GM21423 (cell line): ENCODE data around the gene POTEE.
"Not testable (repeated sequence)": the region's sequence is repeated elsewhere in the genome, so short reads cannot be mapped to it uniquely, and the experiment has no call there.

ENCODE experiments used
- ATAC-seq: cut with Tn5 transposase; IDR thresholded peaks from one replicate; pipeline ENCODE4 v1.9.1; 2021; ENCODE audit warnings: mild to moderate bottlenecking, moderate library complexity; ENCODE audit not compliant: unreplicated experiment

POTEE gene

GRCh38 chr2:131209030-131209772 is at the start of gene POTEE:
Gene POTEE (plus strand): TSS chr2:131209536. CDS start chr2:131218403, 8,867 bp downstream.
- ATAC-seq = not testable (repeated sequence)

- ATAC-seq = not testable (repeated sequence)
Measured at GRCh38 chr2:131165562-131165961, 43.8 kb upstream of the POTEE start.

DNA sequence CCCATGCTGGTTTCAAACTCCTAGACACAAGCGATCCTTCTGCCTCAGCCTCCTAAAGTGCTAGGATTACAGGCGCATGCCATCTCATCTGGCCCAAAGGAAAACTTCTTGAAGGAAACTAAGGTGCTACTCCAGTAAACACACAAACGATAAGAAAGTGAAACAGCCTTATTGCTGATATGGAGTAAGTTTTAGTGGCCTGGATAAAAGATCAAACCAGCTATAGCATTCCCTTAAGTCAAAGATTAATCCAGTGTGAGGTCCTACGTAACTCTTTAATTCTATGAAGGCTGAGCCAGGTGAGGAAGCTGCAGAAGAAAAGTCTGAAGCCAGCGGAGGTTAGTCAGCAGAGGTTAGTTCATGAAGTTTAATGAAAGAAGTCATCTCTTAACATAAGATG is 40.8 kb upstream of the POTEE start:
- ATAC-seq = no peak

- ATAC-seq = not testable (repeated sequence)
Measured at GRCh38 chr2:131178050-131178449, 31.3 kb upstream of the POTEE start.

- not testable (repeated sequence) for ATAC-seq
Measured at GRCh38 chr2:131178721-131179418, 30.5 kb upstream of the POTEE start.

GRCh38 chr2:131181451-131181850 is 27.9 kb upstream of the POTEE start:
- ATAC-seq = not testable (repeated sequence)

- ATAC-seq = not testable (repeated sequence)
Measured at GRCh38 chr2:131193421-131193820, 15.9 kb upstream of the POTEE start.

GRCh38 chr2:131196186-131196585 is 13.2 kb upstream of the POTEE start:
- ATAC-seq = not testable (repeated sequence)

DNA sequence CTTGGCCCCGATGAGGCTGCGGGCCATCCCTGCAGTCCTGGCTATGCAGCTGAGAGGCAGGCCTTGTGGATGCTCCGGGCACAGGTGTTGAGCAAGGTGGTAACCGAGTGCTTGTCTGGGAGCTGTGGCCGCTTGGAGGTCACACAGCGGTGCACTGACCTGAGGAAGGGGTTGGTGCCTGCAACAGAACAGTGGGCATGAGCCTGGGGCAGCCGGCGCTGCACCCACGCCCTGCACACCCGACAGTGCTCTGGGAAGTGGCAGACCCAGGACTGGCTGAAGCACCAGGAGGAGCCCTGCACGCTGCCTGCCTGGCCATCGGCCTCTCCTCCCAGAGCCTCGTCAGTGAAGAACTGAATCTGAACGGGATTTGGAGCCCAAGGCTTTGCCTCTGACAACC is 8.2 kb upstream of the POTEE start:
- ATAC-seq = no peak

DNA sequence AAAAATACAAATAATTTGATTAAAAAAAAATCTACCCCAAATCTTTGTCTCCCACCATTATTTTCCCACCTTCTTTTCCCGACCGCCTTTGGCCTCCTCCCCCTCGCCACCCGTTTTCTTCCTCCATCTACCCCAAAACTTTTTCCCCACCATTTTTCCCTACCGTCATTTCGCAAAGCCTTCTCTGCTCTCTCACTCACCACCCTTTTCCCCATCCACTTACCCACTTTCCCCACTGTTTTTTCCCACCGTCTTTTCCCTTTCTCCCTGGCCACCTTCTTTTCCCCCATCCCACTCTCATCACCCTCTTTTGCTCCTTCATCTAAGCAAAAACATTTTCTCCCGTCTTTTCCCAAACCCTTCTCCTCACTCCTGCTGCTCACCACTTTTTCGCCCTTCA is 1.5 kb upstream of the POTEE start:
- not testable (repeated sequence) for ATAC-seq

- not testable (repeated sequence) for ATAC-seq
Measured at GRCh38 chr2:131209773-131210104, 403 bp downstream of the POTEE start.

GRCh38 chr2:131210434-131211211 is 1.3 kb downstream of the POTEE start:
- ATAC-seq = not testable (repeated sequence)

GRCh38 chr2:131217238-131217986 is 8.1 kb downstream of the POTEE start:
- not testable (repeated sequence) for ATAC-seq

DNA sequence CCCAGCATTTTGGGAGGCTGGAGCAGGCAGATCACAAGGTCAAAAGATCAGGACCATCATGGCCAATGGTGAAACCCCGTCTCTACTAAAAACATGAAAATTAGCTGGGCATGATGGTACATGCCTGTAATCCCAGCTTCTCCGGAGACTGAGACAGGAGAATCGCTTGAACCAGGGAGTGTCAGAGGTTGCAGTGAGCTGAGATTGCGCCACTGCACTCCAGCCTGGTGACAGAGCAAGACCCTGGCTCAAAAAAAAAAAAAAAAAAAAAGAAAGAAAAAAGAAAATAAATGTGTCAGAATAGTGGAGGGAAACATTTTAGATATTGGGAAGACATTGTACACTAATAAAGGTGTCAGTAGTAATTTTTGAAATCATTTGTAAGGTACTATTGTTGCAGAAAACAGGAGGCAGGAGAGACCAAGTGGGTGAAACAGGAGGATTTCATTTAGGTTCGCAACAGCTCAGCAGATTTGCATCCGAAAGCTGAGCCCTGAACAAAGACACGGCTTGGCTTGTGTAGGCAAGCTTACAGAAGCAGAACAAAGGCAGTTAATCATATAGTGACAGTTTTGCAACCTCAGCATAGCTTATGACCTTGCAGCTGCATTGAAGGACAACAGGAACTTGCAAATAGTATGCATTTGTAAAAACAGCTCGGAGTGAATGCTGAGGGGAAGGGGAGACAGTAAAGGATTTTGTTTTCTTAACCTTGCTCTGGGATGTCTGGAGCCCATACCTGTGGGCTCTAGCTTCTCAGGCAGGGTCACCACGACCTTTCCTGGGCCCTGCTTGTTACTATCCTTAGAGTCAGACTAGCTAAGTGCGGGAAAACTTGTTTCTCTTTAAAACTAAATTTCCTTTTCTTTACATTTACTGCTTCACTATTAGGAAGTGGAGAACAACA is 26.5 kb downstream of the POTEE start:
- not testable (repeated sequence) for ATAC-seq
